NCI-H187 treated with DMSO at 0.1 percent for 48 hours (cell line): Measurements from ENCODE around the gene CCDC92.
"Not testable (repeated sequence)": the region's sequence is repeated elsewhere in the genome, so short reads cannot be mapped to it uniquely, and the experiment has no call there.

Experiments
- DNase-seq: peaks from one replicate; lab custom pipeline; 2025; lab: John Stamatoyannopoulos, UW

The CCDC92 gene

GRCh38 chr12:123949770-123950165 lies 22.9 kb downstream of the CCDC92 start:
- DNase-seq = no peak

- DNase-seq = no peak
These were observed 23.5 kb downstream of the CCDC92 start for GRCh38 chr12:123948796-123949769.

- no peak for DNase-seq
These were observed 24.2 kb downstream of the CCDC92 start for GRCh38 chr12:123948401-123948795.

- DNase-seq = not testable (repeated sequence)
These were observed 25.1 kb downstream of the CCDC92 start for GRCh38 chr12:123947531-123947930.

- DNase-seq = not testable (repeated sequence)
These were observed 25.8 kb downstream of the CCDC92 start for GRCh38 chr12:123946516-123947505.

- DNase-seq = no peak
These were observed 26.5 kb downstream of the CCDC92 start for GRCh38 chr12:123946152-123946515.

GRCh38 chr12:123945287-123946151 lies 27.1 kb downstream of the CCDC92 start:
- no peak for DNase-seq

GRCh38 chr12:123944696-123945095 lies 27.9 kb downstream of the CCDC92 start:
- DNase-seq = no peak

GRCh38 chr12:123943816-123944215 lies 28.8 kb downstream of the CCDC92 start:
- DNase-seq = no peak

- no peak for DNase-seq
These were observed 29.6 kb downstream of the CCDC92 start for GRCh38 chr12:123942911-123943648.

GRCh38 chr12:123942238-123942653 lies 30.4 kb downstream of the CCDC92 start:
- DNase-seq = no peak

GRCh38 chr12:123941624-123942237 lies 30.9 kb downstream of the CCDC92 start:
- DNase-seq = no peak

GRCh38 chr12:123941000-123941399 lies 31.6 kb downstream of the CCDC92 start:
- no peak for DNase-seq

- no peak for DNase-seq
These were observed 32.0 kb downstream of the CCDC92 start for GRCh38 chr12:123940627-123940966.

GRCh38 chr12:123939716-123940626 lies 32.7 kb downstream of the CCDC92 start:
- no peak for DNase-seq

GRCh38 chr12:123938679-123939480 lies 33.8 kb downstream of the CCDC92 start:
- DNase-seq = no peak

- DNase-seq = no peak
These were observed 34.7 kb downstream of the CCDC92 start for GRCh38 chr12:123937707-123938591.
